ENCODE results near the gene SEPTIN5.
"Not testable (repeated sequence)": the region's sequence is repeated elsewhere in the genome, so short reads cannot be mapped to it uniquely, and the experiment has no call there.

Gene SEPTIN5

DNA sequence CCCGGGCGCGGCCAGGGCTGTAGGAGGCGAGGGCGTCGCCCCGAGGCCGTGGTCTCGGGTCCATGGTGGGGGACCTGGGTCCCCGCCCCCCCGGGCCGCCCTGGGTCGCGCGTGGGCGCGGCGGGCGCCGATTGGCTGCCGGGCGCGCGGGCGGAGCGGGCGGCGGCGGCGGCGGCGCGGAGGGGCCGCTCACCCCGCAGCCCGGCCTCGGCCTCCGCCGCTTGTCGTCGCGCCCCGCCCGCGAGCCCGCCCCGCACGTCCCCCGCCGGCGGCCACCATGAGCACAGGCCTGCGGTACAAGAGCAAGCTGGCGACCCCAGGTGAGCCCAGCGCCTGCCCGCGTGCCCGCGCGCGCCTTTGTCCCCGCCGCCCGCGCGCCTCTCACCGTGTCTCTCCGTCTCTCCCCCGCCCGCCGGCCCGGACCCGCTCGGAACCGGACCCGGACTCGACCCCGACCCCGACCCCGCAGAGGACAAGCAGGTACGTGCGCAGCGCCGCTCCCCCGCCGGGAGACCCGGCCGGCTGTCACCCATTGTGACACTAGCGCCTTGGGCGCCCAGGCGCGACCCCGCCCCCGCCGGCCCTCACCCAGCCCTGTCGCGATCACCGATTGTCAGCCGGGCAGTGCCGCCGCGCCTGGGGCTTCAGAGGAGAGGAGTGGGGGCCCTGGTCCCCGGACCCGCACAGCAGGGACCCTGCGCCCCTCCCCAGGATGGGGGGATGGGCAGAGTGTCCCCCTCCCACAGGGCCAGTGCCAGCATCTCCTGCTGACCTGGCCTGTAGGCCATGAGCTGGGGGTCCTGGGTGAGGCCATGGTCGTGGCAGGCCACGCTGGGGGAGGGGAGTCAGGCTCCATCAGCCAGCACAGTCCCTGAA lies at the start of gene SEPTIN5:
SEPTIN5 (plus strand) TSS at position 192 of the 876 bp plus-strand sequence; CDS start at position 278, 86 bp downstream.
- no peak for DNase-seq

DNA sequence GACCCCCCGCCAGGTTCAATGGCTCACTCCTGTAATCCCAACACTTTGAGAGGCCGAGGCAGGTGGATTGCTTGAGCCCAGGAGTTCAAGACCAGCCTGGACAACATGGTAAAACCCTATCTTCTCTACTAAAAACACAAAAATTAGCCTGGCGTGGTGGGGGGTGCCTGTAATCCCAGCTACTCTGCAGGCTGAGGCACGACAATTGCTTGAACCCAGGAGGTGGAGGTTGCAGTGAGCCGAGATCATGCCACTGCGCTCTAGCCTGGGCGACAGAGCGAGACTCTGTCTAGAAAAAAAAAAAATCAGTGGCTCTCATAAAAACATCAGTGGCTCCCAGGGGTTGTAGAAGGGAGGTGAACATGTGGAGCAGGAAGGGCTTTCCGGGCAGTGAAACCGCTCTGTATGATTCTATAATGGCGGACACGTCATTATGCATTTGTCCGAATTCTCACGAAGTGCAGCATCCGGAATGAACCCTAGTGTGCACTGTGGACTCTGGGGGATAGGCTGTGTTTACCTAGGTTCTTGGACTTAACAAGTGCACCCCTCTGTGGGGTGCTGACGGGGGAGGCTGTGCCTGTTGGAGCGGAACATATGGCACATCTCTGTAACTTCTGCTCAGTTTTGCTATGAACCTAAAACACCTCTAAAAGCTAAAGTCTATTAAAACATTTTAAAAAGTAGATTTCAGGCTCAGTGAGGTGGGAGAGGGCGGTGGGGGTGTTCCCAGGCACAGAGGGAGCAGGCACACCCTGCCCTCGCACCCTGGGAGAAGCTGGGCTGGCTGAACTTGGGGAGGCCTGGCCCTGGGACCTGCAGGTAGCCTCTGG lies 49.1 kb upstream of the SEPTIN5 start:
- DNase-seq, result peak; percentile 62

DNA sequence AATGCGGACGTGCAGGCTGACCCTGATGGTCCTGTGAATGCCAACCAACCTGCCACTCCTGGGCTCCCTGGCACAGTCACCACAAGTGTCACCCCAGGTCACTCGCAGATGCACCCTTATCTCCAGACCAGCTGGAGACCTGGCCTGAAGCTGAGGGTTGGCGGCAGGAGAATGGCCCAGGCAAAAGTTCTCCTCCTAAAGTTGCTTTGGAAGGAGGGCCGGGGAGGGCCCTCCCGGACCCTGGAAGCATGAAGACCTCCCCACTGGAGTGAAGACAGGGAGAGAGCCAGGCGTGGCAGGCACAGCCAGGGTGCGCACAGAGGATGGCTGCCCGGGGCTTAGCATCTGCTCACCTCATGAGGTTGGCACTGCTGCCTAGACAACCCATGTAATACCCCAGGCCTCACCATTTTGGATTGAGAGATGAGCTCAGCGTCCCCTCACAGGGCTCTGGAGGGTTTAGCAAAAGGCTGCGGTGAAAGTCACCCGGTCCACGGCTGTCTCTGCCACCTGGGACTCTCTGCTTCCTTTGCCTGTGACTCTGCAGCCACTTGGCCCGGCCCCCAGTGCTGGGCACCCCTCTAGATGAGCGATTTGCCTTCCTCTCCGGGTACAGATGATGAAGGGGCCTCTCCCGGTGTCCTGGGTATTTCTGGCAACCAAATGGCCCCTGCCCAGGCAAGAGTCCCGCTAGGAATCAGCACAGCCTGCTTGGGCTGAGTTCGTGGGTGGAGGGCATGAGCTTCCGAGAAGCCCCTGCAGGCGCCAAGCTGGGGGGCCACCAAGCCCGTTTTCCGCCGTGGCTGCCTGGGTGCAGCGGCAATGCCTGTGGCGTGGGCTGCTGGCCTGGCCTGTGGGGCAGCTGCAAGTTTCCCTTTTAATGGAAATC lies 48.3 kb upstream of the SEPTIN5 start:
- no peak for DNase-seq

DNA sequence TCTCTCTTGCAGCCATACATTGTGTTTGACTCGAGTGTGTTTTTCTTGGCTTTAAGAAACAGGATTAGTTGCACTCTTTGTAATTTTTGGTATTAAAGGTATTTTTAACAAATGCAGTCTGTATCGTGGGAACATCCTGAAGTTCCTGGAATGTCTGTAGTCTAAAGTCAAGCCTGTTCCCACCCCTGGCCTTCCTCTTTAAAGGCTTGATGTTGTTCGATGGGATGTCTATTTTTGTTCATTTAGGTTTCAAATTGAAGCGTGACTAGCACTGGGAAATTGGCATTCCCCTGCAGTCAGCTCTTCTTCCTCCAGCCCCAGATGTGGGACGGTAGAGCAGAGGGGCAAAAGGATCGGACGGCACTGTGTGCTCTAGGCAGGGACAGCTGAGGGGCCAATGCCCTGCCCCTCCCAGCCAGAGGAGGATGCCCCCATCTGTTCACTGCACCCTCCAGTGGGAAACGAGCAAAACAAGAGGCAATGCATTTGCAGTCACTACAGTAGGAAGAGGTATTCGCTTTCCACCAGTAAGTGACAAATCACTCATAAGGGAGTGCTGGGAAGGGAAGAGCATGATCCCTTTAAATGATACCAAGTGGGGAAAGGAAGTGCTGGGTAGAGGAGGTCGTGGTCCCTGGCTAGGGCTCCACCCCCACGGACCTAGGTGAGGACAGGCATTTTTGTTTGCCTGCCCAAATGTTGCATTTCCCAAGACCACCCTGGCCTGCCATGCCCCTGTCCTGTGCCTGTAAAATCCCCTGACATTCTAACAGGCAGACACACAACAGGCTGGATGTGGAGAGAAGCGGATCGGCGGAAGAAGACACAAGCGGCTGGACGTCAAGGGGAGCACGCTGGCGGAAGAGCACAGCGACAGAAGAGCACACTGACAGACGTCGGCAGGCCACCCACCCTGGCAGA lies 47.4 kb upstream of the SEPTIN5 start:
- peak; percentile 32 for DNase-seq

DNA sequence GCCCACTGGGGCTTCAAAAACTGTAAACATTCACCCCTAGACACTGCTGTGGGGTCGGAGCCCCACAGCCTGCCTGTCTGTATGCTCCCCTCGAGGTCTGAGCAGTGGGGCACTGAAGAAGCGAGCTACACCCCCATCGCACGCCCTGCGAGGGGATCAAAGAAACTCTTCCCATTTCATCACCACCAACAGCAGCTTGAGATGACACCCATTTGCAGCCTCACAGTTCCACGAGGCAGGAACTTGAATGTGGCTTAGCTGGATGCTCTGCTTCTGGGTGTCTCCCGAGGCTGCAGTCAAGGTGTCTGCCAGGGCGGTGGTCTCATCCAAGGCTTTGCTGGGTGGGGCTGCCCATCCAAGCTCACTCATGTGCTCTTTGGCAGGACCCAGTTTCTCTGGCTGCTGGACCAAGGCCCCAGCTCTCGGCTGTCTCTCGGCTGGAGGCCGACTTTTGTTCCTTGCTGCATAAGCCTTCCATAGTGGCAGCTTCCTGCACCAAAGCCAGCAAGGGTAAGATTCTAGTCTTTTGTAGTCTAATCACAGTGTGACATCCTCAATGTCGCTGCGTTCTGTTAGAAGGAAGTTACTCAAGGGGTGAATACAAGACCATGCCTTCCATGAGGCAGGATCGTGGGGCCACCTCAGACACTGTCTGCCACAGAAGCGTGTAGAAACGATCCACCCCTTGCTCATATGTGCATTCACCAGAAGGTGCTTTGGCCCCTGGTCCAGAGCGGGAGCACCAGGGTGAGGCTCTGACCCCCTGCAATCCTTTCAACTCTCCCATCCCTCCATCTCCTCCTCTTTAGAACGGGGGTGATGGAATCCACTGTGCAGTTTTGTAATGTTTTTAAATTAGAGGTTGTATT lies 46.2 kb upstream of the SEPTIN5 start:
- DNase-seq, result no peak

DNA sequence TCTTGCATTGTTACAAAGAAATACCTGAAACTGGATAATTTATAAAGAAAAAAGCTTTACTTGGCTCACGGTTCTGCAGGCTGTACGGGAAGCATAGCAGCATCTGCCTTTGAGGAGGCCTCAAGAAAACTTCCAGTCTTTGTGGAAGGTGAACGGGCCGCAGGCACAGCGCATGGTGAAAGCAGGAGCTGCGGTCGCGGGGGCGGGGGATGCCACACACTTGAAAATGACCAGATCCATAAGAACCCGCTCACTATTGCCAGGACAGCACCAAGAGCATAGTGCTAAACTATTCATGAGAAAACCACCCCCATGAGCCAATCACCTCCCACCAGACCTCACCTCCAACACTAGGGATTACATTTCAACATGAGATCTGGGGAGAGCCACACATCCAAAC lies 45.6 kb upstream of the SEPTIN5 start:
- DNase-seq, result no peak

DNA sequence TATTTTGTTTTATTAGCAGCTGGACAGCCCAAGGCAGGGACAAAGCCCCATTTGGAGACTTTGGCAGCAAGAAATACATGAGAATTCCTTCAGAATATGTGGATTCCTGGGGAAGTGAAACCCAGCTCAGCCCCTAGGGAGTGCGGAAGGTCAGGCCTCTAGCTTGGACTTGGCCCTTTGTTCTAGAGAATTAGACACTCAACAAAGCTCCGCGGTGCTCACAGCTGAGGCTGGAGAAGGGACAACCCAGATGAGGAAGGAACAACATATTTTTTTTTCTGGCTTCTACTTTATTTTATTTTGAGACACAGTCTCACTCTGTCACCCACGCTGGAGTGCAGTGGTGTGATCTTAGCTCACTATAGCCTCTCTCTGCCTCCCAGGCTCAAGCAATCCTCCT lies 44.7 kb upstream of the SEPTIN5 start:
- no peak for DNase-seq

DNA sequence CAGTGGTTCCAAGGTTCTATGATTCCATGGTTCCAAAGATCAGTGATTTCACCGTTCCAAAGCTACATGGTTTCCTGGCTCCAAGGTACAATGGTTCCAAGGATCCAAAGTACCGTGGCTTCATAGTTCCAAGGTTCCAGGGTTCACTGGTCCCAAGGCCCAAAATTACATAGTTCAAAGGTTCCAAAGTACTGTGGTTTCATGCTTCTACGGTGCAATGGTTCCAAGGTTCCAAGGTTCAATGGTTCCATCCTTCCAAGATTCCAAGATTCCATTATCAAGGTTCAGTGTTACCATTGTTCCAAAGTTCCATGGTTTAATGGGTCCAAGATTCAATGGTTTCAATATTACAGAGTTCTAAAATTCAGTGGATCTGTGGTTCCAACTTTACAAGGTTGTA lies 43.0 kb upstream of the SEPTIN5 start:
- no peak for DNase-seq

DNA sequence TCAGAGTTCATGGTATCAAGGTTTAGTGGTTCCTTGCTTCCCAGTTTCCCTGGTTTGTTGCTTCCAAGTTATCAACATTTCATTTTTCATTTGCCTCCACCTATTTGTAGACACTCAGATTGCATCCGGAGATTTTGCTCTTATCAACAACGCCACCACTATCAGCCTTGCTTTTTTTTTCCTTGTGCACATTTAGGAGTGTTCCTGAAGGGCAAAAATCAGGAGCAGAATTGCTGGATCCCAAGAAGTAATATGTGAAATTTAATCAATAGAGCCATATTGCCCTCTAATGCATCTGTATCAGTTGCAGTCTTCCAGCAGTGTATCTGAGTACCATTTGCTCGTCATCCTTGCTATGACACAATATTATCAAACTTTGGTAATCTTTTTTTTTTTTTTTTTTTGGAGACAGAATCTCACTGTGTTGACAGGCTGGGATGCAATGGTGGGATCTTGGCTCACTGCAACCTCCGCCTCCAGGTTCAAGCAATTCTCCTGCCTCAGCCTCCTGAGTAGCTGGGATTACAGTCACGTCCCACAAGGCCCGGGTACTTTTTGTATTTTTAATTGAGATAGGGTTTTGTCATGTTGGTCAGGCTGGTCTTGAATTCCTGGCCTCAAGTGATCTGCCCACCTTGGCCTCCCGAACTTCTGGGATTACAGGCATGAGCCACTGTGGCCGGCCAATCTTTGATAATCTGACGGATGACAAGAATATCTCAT lies 42.1 kb upstream of the SEPTIN5 start:
- DNase-seq, result no peak

DNA sequence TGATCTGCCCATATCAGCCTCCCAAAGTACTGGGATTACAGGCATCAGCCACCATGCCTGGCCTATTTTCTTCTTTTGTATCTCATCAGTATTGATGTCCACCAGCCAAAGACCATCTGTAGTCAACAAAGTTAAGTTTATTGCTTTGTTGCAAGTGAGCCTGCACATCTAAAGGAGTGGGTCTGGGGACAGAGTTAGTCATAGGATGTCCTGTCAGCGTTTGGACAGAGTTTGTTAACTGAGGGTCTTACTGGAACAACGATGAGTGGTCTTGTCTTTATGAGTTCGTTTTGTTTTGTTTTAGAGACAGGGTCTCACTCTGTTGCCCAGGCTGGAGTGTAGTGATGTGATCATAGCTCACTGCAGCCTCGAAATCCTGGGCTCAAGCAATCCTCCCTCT lies 40.6 kb upstream of the SEPTIN5 start:
- DNase-seq, result no peak

DNA sequence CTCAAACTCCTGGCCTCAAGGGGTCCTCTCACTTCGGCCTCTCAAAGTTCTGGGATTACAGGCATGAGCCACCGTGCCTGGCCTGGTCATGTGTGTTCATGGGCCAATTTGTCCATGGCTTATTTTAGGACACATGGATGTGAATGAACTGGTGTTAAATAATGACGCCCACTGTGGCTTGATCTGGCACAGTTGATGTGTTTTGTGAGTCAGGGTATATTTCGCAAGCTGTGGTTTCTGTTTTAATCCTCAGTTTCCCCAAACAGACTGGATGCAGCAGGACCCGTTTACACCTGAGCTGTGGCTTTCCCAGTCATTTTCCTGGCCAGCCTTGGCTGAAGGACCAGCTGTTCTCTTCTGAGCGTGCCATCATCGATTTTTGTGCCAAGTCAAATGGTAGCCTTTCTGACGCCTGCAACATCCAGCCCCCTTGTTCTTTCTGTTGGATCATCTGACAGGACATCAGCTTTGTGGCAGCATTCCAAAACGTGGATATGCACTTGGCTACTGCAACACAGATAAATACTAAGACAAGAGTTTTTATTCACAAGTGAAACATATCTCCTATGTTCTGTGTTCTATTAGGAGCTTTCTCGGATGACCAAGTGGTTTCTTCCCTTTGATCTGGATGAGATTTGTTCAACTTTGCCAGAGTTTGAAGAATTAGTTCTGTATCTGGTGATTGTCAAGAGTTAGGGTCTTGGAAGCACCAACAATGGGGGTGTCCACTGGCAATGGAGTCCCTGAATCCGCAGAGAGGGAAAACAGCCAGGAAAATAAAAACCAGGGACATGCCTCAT lies 40.0 kb upstream of the SEPTIN5 start:
- no peak for DNase-seq

DNA sequence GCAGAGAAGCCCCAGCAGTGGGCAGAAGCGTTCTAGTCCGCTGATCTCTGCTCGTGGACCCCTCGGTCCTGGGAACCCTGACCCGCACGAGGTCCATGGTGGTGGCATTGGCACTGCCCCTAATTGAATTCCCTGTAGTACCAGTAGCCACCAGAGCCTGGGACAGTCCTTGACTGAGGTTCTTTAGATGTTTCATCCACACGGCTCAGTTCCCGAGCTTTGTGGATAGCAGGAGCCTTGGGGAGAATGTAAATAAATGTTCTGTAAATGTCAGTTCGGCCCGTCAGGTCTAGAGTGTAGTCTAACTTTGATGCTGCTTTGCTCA lies 39.4 kb upstream of the SEPTIN5 start:
- DNase-seq, result no peak

DNA sequence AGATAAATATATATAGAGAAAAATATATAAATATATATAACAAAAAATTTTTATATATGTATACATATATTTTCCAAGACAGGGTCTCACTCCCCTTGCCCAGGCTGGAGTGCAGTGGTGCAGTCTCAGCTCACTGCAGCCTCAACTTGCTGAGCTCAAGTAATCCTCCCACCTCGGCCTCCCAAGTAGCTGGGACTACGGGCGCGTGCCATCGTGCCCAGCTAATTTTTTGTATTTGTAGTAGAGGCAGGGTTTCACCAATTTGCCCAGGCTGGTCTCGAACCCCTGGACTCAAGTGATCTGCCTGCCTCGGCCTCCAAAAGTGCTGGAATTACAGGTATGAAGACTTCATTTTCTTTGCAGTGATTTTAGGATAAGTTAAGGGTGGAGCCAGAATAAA lies 38.9 kb upstream of the SEPTIN5 start:
- no peak for DNase-seq

DNA sequence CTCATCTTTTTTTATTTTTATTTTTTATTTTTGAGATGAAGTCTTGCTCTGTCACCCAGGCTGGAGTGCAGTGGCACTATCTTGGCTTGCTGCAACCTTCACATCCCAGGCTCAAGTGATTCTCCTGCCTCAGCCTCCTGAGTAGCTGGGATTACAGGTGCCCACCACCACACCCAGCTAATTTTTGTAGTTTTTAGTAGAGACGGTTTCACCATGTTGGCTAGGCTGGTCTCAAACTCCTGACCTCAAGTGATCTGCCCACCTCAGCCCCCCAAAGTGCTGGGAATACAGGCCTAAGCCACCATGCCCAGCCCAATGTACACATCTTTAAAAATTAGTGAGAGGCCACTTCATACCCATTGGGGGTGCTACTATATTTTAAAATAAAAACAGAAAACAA lies 37.9 kb upstream of the SEPTIN5 start:
- DNase-seq, result not testable (repeated sequence)

DNA sequence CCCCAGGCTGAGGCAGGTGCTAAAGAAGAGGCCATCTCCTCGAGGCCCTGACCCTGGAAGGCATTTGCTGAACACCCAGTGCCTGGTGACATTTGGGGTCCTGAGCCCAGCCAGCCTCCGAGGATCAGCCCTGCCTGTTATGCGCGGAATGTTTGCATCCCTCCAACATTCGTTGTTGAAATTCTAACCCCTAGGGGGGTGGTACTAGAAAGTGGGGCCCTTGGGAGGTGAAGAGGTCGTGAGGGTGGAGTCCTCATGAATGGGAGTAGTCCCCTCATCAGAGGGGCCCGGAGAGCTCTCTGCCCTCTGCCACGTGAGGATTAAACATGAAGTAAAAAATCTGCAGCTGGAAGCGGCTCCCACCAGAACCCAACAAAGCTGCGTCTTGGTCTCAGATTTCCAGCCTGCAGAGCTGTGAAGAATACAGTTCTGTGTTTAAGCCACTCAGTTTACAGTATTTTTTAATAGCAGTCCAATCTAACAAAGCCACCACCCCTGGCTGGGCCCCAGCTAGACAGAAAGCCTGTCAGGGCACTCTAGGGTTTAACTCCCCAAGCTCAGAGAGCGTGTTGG lies 35.3 kb upstream of the SEPTIN5 start:
- DNase-seq, result peak; percentile 67

DNA sequence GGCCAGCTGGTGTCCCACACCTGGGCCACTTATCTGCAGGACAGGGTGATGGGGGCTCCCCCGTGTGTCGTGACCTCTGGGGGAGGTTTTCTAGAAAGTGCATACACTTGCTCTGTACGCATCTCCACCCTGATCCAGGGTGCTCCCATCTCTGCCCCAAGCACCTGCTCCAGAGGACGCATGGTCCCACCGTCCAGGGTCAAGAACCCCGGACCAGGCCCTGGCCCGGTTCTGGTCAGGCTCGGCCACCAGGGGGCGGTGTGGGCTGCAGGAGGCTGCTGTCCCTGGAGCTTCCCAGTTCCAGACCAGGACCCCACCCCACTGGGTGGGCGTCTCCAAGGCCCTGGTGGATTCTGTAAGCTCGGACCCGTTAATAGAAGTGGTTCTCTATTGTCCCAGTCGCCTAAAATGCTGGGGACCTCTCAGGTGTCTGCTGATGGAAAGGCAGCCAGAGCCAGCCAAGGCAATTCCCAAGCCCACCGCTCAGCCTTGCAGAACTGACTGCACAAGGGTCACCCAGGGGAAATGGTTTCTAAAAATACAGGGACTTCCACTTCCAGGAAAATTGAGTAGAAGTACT lies 34.7 kb upstream of the SEPTIN5 start:
- DNase-seq, result peak; percentile 38

DNA sequence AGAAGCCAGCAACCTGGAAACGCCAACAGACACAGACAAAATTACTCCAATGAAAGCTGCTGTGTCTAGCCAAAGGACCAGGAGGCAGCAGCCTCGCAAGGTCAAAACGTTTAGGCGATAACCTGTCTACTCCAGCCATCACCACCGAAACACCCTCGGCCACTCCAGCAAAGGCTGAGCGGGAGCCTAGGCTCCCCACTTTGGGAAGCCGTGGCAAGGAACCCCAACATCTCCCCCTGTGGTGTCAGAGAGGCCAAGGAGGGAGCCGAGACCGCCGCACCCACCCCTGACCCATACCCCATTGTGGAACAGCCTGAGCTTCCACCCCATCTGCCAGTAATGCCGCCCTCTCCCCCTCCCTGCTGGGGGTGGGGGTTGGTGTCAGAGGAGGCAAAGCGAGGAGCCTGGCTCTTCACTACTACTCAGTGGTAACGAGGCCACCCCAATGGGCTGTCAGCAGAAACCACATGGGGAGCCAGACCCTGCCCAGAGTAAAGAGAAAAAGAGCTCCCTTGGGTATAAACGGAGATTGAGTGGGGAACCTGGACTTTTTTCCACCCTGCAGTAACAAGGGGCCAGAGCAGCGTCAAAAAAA lies 33.9 kb upstream of the SEPTIN5 start:
- DNase-seq, result no peak

All from eye (tissue), 1 donor.